HG03378 (cell line): ENCODE measurements around the gene ADAMTS17.

Experiments used
- ATAC-seq: cut with Tn5 transposase; IDR thresholded peaks from one replicate; pipeline ENCODE4 v1.9.1; 2021; ENCODE audit warnings: mild to moderate bottlenecking, moderate library complexity; ENCODE audit not compliant: unreplicated experiment

ADAMTS17 gene

GRCh38 chr15:100057281-100057680 lies 284.5 kb downstream of the ADAMTS17 start:
- ATAC-seq = no peak

DNA sequence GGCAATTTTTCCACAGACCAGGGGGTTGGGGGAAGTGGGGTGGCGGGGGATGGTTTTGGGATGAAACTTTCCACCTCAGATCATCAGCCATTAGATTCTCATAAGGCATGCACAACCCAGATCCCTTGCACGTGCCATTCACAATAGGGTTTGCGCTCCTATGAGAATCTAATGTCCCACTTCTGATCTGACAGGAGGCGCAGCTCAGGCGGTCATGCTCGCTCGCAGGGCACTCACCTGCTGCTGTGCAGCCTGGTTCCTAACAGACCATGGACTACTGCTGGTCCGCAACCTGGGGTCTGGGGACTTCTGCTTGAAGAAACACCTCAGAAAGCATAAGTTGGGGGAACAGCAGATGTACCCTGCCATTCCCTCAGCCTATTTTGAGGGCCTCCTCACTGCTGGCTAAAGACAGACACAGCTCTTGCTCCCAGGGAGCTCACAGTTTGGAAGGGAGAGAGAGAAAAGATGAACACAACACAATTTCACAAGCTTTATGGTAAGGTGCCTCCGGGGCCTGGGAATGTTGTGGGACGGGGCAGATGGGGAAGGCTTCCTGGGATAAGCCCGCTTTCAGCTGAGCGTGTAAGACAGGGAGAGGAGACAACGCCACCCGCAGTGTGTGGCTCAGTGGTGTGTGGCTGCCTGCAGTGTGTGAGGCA lies 285.2 kb downstream of the ADAMTS17 start:
- no peak for ATAC-seq

GRCh38 chr15:100055821-100056220 lies 286.0 kb downstream of the ADAMTS17 start:
- ATAC-seq = no peak

GRCh38 chr15:100054539-100054938 lies 287.2 kb downstream of the ADAMTS17 start:
- no peak for ATAC-seq

GRCh38 chr15:100053474-100054121 lies 288.2 kb downstream of the ADAMTS17 start:
- ATAC-seq = no peak

GRCh38 chr15:100052716-100053473 lies 288.9 kb downstream of the ADAMTS17 start:
- ATAC-seq = no peak

GRCh38 chr15:100050877-100051786 lies 290.6 kb downstream of the ADAMTS17 start:
- no peak for ATAC-seq

GRCh38 chr15:100049936-100050876 lies 291.6 kb downstream of the ADAMTS17 start:
- ATAC-seq = no peak

DNA sequence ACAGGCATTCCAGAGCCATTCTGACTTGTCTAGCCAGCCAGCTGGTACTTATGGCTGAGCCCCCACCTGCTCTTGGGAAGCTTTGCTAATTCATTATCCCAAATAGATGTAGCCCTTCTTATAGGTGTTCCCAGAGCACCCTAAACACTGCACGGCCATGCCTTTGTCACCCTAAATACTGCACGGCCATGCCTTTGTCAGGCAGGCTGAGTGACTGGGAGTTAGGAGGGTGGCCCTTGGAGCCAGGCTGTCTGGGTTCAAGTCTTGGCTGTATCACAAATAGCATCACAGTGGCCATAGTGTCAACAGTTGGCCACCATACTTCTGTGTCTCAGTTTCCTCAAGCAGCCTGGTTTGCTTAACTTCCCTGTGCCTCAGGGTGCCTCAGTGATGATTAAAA lies 292.3 kb downstream of the ADAMTS17 start:
- ATAC-seq = no peak

- ATAC-seq = no peak
These were observed 293.0 kb downstream of the ADAMTS17 start for GRCh38 chr15:100048736-100049135.

DNA sequence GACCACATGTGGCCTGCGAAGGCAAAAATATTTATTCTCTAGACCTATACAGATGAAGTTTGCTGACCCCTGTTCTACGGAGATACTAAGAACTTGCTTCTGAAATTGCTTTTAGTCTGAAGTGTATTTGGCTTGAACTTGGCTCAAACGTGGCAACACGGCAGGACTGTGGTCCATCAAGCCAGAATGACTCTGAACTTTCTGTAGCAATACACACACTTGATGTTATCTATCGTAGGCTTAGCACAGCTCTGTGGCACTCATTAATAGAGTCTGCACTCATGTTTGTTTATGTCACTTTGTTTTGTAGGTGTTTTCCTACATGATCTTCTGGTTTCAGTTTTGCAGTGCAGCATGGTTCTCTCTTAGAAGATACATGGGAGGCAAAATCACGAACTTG lies 298.1 kb downstream of the ADAMTS17 start:
- no peak for ATAC-seq

DNA sequence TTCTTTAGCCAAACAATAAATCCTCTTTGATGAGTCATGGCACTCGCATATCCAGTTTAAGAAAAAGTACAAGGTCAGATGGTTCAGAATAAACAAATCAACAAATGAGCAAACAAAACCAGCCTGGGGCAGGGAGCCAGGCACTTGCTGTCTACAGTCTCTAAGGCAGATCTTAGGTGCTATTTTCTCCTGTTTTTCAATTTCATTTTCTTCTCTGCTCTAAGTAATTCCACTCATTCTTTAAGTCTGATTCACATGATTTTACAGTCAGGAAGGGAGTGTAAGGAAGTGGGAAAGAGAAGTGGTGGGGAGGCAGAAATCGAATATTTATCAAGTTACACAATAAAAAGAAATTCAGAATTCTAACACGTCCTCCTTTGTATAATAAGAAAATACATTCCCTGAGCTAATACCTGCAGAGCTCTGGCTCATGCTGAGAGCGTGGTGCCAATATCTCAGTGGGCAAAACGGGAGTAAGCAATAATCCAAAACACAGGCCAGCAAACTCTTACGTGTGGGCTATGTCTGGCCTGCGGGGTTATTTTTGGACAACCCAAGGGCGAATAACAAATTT lies 298.6 kb downstream of the ADAMTS17 start:
- no peak for ATAC-seq

DNA sequence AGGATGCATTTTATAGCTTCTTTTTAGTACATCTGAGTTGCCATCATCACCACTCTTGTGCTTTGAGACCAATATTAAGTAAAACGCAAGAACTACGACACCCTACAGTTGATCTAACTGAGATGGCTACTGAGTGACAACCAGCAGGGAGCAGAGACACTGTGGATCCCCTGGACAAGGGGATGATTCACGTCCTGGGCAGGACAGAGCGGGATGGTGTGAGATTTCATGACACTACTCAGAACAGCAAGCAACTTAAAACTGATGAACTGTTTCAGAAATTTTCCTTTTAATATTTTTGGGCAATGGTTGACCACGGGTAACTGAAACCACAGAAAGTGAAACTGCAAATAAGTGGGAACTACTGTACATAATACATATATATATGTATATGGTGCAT lies 299.2 kb downstream of the ADAMTS17 start:
- no peak for ATAC-seq

GRCh38 chr15:100041127-100041828 lies 300.5 kb downstream of the ADAMTS17 start:
- ATAC-seq = no peak

DNA sequence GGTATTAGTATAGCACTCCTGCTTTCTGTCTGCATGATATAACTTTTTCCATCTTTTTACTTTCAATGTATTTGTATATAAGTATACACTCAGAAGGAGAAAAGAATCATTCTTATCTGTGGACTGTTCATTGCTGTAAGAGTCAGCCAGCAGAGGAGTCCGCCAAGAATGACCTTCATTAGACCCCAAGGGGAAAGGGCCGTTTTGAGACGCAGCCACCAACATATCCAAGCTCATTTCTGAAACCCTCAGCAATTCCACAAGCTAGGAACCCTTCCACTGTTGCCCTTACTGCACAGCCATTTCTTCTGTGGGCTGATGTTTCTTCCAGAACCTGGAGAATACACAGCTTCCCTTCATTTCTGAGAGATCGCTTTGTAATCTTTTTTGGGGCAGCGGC lies 301.8 kb downstream of the ADAMTS17 start:
- ATAC-seq = no peak

- ATAC-seq = no peak
These were observed 303.0 kb downstream of the ADAMTS17 start for GRCh38 chr15:100038736-100039135.

DNA sequence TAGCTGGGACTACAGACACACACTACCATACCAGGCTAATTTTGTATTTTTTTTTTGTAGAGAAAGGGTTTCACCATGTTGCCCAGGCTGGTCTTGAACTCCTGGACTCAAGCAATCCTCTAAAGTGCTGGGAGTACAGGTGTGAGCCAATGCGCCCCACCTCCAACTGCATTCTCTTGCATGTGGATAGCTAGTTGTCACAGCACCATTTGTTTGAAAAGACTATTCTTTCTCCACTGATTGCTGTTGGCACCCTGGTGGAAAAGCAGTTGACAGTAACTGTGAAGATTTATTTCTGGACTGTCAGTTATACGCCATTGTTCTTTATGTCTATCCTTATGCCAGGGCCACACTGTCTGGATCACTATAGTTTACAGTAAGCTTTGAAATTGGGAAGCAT lies 303.9 kb downstream of the ADAMTS17 start:
- ATAC-seq = no peak

- ATAC-seq = no peak
These were observed 305.8 kb downstream of the ADAMTS17 start for GRCh38 chr15:100036015-100036414.

GRCh38 chr15:100034191-100034590 lies 307.6 kb downstream of the ADAMTS17 start:
- ATAC-seq = no peak
